GM21825 (cell line): ENCODE data around the gene MRPL19.

Experiments
- ATAC-seq: cut with Tn5 transposase; IDR thresholded peaks from one replicate; pipeline ENCODE4 v1.9.1; 2021; ENCODE audit warnings: mild to moderate bottlenecking, moderate library complexity; ENCODE audit not compliant: unreplicated experiment

MRPL19 gene

DNA sequence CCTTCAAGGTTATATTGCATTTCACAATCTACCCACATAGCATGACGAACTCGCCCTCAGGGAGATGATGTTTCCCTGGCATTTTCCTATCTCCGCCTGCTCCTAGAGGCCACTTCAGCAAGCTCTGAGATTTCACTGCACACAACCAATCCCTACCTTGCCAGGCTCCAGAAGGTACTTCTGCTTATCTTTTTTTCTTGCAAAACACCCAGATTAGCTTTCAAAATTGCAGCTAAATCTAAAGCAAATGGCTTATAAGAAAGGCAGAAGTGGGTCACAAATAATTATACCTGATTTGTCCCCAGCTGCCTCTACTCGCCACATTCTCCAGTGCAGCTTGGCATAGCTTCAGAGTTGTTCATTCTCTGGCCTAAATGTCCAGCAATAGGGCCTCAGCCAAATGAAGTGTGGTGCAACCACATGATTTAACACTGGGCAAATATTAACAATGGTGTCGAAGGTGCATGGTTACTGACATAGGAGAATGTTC lies 32.4 kb upstream of the MRPL19 start:
- no peak for ATAC-seq

DNA sequence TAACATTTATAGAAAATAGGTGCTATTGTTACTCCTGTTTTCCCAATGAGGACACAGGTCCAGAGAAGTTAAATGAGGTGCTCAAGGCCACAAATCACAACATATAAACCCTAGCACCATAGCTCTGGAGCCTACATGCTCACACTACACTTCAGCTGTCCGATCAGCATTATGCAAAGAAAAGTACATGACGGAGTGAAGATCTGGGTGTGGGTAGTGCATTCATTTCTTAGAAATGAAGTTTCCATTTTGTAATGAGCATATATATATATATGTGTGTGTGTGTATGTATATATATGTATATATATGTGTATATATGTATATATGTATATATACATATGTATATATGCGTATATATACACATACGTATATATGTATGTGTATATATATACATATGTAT lies 30.2 kb upstream of the MRPL19 start:
- ATAC-seq, result no peak

DNA sequence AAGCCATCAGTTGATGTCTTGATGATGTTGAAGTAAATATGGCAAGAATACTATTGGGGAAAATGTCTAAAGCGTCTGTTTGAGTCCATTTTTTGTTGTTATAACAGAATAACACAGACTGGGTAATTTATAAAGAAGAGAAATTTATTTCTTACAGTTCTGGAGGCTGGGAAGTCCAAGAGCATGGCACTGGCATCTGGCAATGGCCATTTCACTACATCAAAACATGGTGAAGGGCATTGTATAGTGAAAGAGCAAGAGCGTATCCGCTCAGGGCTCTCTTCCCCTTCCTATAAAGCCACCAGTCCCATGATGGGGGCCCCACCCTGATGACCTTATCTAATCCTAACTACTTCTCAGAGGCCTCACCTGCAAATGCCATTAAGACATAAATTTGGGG lies 29.6 kb upstream of the MRPL19 start:
- no peak for ATAC-seq

DNA sequence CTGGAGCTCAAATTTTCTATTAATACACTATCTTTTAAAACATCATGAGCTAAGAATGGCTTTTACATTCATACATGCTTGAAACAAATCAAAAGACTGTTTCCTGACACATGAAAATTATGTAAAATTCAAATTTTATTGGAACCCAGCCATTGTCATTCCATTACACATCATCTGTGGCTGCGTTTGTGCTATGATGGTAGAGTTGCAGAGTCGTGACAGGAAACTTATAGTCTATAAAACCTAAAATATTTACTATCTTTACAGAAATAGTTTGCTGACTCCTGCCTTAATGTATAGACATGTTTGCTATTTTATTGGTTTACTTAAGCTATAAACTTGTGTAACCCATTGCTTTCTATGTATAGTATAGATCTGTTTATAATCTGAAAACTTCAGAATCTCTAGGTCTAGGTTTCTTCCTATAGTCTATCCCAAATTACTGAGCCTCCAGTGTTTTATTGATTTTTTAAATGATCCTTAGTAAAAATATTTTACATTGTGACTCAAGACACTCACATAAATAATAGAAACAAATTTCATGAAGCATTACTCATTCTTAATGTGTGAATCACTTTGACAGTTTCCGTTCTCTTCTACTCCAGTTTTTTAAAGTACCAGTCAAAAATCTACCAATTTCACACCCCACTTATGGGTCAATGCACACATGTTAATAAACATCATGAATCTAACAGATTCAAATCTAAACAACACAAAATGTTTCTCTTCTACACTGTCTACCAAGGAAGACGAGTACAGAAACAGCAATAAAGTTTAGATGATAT lies 26.4 kb upstream of the MRPL19 start:
- ATAC-seq, result no peak

DNA sequence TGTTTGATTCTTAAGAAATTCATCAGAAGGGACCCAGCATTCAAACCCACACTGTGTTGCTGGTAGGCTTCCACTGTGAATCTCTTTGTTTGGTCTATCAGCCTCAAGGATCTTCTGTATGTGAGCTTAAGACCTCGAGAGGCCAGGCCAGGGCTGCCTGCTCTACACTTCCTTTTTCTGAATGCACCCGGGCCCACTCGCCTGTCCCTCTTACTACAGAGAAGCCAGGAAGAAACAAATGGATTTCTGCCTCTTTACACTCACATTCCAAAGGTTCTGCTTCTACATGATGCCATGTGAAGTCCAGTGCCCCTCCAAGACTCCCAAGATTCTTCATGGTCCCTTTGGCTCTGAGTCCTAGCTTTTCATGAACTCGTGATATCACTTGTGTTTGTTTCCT lies 25.4 kb upstream of the MRPL19 start:
- no peak for ATAC-seq

DNA sequence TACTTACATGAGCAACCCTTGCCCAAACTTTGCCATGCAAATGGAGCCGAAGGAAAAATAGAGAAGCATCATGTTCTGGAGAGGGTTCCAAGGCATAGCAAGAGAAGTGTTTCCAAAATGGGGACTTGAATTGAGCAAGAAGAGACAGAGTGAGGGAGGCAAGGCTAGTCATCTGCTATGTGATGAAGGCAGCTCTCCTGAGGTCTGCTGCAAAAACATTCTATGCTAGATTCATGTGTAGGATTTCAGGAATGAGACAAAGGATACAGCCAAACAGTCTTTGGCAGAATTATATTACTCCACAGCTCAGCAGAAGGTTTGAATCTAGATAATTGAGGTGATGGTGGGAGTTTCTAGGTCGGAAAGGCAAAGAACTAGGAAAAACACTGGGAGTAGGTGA lies 24.1 kb upstream of the MRPL19 start:
- ATAC-seq, result no peak

DNA sequence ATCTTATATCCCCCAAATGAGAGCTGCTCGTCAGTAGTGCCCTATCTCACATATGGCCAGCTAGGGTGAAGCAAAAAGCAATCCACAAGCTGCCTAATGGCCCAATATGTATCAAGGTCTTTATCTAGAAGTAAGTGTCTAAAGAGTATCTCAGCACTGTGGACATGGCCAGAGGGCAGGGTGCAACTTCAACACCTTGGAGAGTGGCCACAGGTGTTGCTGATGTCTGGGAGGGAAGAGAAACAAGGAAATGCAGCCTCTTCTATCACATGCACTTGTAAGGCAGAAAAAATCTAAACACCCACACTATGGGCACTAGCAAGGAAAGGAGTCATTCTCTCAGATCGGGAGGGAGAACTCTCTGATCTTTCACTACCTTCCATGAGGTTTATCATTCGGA lies 23.7 kb upstream of the MRPL19 start:
- ATAC-seq, result no peak

DNA sequence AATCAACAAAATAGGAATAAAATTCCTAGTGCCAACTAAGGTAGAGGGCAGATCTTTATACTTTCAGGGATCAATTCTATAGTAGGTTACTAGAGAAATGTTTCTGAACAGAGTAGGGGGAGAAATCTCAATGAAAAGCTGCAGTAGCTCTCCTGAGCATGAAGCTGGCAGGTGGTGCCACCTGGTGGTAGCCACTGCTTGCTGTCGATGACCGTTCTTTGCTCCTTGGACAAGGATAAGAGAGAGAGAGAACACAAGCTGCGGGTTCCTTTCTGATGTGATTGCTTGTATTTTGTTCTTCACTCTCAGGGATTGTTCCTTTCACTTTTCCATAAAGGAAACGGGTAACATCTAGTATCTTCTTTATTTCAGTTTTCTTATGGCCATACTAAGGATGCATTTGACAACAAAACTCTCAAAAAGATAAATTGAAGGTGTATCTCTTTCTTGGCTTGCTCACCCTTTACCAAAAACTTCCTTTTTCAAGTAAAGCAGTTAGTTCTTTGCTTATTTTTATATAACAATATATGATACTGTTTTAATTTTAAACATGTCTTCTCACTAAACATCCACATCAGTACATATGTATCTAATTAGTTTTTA lies 18.6 kb upstream of the MRPL19 start:
- ATAC-seq, result peak; percentile 72

DNA sequence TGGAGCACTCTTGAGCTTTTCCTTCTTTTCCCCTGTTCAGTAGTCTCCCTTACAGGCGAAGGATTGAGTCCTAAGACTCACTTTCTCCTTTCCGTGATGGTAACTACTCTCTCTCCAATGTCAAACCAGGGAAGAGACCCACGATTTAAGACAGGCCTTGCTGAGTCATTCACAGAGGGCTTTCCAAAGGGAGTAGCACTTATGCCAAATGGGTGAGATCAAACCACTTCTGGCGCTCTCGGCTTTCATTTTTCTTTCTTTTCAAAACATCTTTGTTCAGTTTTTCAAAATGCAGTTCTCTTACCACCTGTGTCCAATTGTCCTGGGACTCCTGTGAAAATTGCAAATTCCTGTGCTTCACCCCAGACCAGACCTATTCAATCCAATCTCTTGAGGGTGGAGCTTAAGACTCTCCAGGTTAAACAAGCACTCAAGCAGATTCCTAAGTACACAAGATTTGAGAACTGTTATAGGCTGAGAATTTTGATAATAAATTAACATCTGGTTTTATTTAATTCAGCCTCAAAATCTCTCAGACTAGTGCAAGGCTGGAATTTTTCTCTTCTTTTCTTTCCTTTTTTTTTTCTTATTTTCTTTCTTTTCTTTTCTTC lies 14.4 kb upstream of the MRPL19 start:
- ATAC-seq, result no peak

DNA sequence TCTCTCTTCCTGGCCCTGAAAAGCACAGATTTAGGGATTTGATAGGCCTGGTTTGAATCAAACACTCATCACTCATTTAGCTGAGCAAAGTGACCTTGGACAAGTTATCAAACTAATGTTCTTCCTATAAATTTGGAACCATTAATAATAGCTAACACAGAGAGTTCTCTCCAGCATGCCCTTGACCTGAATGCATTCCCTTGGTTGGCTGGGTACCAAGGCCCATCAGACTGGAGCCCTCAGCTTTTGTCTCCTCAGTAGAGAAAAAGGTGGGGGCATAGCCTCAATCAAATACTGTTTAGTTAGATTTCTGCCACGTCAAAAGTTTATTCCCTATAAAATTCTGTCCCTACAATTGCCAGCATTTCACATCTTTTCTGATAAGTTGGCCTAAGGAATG lies 13.8 kb upstream of the MRPL19 start:
- ATAC-seq, result no peak

DNA sequence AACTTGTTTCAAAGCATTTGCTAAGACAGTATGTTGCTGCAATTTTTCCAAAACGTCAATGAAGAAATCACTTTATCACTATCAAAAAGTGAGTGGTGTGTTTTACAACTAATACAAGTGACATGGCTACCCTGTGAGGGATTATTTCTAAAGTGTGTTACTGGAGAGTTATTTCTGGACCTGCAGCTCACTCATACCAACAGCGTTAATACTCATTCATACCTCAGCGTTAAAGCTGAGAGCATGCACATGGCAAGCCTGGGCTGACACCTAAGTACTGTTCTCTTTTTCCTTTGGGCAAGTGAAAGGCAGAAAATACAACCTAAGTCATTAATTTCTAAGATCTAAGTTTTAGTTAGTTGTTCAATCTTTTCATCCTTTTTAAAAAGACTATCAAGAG lies 13.0 kb upstream of the MRPL19 start:
- ATAC-seq, result no peak

DNA sequence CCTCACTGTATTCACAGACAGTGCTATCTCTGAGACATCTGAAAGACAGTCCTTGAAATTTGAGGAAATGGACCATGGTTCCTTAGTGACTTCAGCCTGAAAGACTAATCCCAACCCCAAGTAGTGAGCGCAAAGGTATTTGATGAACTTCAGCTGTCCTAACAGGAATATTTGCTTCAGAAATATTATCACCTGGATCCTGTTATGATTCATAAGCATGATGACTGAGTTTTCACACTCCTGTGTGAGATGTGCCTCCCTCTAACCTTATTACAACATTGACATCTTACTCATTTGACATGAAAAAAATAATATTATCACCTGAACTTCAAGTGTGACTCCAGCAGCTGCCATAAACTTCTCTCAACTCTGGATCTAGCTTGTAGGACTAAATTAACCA lies 11.6 kb upstream of the MRPL19 start:
- no peak for ATAC-seq

DNA sequence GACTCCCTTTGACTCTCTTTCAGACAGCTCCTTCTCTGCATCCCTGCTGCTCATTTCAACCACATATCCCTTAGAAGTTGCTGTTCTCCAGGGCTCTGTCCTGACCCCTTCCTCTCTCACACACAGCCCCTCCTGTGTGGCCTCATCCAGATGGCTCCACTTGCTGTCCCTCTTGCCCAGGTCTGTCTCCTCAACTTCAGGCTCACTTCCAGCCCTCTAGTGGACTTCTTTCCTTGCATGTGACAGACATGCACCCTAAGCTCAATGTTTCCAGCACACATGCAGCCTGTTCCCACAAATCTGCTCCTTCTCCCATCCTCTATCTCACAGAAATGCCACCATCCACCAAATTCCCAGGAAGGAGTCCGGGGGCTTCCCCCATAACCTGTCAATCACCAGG lies 9.0 kb upstream of the MRPL19 start:
- ATAC-seq, result no peak

DNA sequence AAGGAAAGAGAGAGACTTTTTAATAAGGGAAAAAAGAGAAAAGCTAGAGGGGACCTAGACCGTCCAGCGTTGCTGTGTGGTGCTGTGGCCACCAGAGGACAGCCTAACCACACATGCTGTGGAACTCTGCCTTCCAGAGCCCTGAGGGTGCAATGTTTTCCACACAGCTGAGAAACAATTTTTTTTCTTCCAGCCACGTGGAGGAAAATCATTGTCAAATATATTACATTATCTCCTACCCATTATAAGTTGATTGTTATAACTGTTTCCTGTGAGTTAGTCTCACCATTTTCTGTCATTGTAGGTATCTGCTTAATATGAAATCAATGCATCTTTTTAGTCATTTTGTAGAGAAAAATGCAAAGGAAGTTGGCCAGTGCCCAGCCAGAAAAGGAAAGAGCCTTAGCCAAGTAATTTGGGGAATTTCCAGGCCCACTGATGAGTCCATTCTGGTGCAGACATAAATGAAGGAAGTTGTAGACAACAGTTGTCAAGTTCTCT lies 5.9 kb upstream of the MRPL19 start:
- ATAC-seq, result peak; percentile 97

DNA sequence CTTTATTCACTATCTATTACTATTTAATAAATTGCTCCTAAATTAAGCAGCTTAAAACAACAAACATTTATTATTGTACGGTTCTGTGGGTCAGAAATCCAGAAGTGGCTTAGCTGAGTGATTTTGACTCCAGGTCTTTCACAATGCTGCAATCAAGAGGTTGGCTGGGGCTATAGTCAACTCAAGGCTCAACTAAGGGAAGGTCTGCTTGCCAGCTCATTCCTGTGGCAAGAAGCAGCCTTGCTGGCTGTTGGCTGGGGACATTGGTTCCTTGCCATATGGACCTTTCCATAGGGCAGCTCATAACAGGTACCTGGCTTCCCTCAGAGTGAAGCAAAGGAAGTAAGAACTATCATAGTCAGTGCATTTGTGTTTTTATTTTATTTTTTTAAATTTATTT lies 5.0 kb upstream of the MRPL19 start:
- ATAC-seq, result no peak

DNA sequence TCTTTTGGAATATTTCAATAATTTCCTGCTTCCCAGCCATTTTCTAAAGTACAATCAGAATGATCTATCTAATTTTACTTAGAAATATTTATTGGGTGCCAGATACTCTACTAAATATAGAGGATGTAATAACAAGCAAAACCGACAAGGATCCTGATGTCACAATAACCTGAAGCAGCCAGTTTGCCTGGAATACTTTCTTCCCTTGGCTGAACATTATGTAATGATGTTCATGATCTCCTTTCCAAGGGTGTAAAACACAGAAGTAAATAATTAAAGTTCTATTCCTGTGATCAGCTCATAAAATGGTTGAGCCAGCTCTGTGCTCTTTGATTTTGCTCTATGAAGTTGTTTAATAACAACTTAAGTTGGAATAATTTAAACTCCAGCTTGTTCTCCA lies 2.6 kb upstream of the MRPL19 start:
- ATAC-seq, result no peak

DNA sequence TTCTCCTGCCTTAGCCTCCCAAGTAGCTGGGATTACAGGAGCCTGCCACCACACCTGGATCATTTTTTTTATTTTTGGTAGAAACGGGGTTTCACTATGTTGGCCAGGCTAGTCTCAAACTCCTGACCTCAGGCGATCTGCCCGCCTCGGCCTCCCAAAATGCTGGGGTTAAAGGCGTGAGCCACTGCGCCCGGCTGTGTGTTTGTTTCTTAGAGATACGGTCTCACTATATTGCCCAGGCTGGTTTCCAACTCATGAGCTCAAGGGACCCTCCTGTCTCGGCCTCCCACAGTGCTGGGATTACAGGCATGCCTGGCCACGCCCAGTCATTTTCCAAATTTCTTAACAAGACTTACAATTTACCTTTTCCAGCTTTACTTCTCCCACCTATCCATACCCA lies 940 bp upstream of the MRPL19 start:
- no peak for ATAC-seq

DNA sequence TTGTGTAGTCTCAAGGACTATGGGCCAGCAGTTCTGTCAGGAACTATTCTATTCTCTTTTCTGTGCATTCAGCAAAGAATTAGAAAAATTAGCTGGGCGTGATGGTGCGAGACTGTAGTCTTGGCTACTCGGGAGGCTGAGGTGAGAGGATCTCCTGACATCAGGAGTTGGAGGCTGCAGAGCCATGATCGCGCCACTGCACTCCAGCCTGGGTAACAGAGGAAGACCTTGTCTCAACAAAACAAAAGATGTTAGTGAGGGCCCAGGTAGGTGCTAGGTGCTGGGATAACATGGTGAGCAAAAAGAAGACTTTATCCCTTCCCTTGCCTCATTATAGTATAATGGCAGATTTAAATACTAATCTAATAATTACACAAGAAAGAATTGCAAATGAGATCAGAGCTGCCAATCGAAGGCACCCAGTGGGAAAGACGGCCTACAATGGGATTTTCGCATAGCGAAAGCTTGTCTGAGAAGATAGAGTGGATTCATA lies 447 bp upstream of the MRPL19 start:
- peak; percentile 2 for ATAC-seq

DNA sequence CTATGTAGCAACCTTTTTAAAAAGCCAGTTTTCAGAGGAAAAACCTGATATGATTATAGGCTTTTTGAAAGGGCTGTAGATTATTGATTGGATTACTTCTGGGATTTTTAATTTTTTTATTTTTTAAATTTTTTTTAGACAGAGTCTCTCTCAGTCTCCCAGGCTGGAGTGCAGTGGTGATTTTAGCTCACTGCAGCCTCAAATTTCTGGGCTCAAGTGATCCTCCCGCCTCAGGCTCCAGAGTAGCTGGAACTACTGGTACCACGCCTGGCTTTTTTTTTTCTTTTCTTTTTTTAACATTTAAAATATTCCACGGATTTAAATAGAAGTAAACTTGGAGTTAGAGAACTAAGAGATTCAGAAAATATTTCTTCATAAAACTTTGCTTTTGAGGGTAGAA lies 1.2 kb downstream of the MRPL19 start:
- ATAC-seq, result no peak

DNA sequence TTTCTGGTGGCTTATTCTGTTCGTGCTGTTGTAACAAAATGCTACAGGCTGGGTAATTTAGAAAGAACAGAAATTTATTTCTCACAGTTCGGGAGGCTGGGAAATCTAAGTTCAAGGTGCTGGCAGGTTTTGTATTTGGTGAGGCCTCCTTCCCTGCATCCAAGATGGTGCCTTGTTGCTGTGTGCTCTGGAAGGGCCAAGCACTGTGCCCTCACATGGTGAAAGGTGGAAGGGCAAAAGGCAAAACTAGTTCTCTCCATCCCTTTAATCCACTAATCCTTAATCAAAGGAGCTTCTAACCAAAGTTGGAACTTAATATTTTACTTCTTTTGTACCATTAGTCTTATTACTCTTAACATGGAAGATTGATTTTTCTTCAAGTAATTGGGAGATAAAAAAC lies 7.4 kb downstream of the MRPL19 start:
- no peak for ATAC-seq

DNA sequence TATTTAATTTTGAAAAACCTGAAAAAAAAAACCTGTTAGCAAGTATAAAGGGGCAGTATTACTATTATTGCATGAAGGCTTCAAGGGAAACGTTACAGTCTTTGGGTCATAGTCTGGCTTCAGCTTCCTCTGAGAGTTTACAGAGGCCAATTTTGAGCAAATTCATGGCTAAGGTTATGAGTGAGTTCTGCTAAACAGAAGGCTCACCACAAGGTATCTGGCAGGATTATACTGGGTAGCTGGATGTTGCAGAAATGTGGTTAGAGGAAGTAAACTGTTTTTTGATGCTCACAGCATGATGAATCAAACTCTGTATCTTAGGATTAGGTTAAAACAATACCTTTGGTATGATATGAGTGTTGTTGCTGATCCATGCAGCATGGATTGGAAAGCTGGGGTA lies 9.3 kb downstream of the MRPL19 start:
- no peak for ATAC-seq

DNA sequence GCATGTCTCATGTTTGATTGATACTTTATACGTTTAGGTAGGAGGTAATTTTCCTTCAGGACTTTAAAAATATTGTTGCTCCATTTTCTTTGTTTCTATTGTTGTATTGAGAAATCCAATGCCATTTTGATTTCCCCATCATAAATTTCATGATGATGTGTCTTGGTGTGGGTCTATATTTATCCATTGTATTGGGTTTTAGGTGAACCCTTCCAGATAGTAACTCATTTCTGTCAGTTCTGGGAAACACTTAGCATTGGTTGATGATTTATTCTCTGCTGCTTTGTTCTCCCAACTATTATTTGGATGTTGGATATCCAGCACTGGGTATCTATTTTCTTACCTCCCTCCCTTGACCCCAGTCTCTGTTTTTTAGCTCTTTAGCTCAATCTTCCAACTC lies 10.0 kb downstream of the MRPL19 start:
- no peak for ATAC-seq
